ENCODE data around the gene C10orf67.

DNA sequence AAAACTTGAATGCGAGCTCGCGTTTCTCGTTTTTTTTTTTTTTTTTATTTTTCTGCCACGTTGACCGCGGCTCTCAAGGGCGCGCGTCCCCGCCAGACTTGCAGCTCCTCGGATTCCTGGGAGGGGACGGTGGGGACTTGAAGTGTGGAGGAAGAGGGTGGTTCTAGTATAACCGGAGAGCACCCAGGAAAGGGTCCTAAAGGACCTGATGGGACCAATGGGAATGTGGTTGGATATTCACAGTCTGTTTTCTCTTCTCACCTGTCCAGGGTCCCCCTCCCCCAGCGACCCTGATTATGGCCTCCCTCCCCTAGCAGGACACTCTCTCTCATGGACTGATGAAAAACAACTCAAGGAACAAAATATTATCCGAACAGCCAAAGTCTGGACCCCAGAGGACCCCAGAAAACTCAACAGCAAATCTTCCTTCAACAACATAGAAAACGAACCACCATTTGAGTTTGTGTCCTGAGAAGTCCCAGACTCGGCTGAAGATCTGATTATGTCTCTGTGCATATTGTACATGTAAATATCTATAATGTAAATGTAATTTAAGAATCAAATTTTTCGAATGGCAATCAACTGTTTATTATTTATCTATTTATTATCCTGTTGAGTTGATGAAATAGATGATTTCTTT, 151.0 kb downstream of the C10orf67 start:
- TF ChIP-seq, protein P1, sequence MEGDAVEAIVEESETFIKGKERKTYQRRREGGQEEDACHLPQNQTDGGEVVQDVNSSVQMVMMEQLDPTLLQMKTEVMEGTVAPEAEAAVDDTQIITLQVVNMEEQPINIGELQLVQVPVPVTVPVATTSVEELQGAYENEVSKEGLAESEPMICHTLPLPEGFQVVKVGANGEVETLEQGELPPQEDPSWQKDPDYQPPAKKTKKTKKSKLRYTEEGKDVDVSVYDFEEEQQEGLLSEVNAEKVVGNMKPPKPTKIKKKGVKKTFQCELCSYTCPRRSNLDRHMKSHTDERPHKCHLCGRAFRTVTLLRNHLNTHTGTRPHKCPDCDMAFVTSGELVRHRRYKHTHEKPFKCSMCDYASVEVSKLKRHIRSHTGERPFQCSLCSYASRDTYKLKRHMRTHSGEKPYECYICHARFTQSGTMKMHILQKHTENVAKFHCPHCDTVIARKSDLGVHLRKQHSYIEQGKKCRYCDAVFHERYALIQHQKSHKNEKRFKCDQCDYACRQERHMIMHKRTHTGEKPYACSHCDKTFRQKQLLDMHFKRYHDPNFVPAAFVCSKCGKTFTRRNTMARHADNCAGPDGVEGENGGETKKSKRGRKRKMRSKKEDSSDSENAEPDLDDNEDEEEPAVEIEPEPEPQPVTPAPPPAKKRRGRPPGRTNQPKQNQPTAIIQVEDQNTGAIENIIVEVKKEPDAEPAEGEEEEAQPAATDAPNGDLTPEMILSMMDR (IDR thresholded peaks at IDR 0.05): no peak
- TF ChIP-seq SIN3A (IDR thresholded peaks at IDR 0.05; ENCODE audit: borderline replicate concordance, insufficient read depth, low read depth, low read length): no peak
- no peak for TF ChIP-seq POLR2AphosphoS5 (IDR thresholded peaks at IDR 0.05; ENCODE audit: low read depth, low read length)

All from Panc1 (cell line).